Keratinocyte (primary cell): Measurements from ENCODE around the gene SLC39A9. TPM values are rescaled to one million over a fixed set of nuclear protein-coding genes. Genes with fewer than 3 reads are reported as not detected.

Experiments used
- DNase-seq: peaks from one replicate; pipeline ENCODE4 v3.0.0-alpha.2; 2011; ENCODE audit warnings: low read depth, missing footprints, low spot score
- FAIRE-seq: peaks from 2 replicates; lab custom pipeline; 2011; peaks lifted over from hg19 to GRCh38; lab: Jason Lieb, UNC
- H2AFZ ChIP-seq: 2 replicates; pipeline ENCODE4 v1.6.0; 2012; ENCODE audit warnings: low read length, control low read depth, inconsistent platforms; ENCODE audit not compliant: control insufficient read depth
- H3K27ac ChIP-seq: 2 replicates; pipeline ENCODE4 v1.5.1; 2011; ENCODE audit warnings: low read length; ENCODE audit not compliant: control insufficient read depth, insufficient read depth
- H3K27me3 ChIP-seq: 3 replicates; pipeline ENCODE4 v1.6.0; 2011; ENCODE audit warnings: low read length; ENCODE audit not compliant: control insufficient read depth, insufficient read depth; ENCODE audit errors: extremely low read depth
- H3K36me3 ChIP-seq, 2 experiments: 2 replicates in 1 of 2; 3 replicates in 1 of 2; pipeline ENCODE4 v1.5.1; 2011; ENCODE audit warnings: low read length in 2 of 2, mild to moderate bottlenecking in 1 of 2; ENCODE audit not compliant: control insufficient read depth in 2 of 2, insufficient read depth in 2 of 2; ENCODE audit errors: extremely low read depth in 1 of 2
- H3K4me1 ChIP-seq: 3 replicates; pipeline ENCODE4 v1.5.1; 2011; ENCODE audit warnings: low read length; ENCODE audit not compliant: control insufficient read depth, insufficient read depth; ENCODE audit errors: extremely low read depth
- H3K4me2 ChIP-seq: 3 replicates; pipeline ENCODE4 v1.6.0; 2011; ENCODE audit warnings: low read depth, low read length; ENCODE audit not compliant: control insufficient read depth, insufficient read depth; ENCODE audit errors: extremely low read depth
- H3K4me3 ChIP-seq, 3 experiments: fragments of 200-600 bp in 1 of 3; sonication (generic) in 1 of 3; 2 replicates in 2 of 3; 3 replicates in 1 of 3; pipeline ENCODE4 v1.5.1; 2011 to 2016; ENCODE audit warnings: low read length in 3 of 3, mild to moderate bottlenecking in 3 of 3, control low read depth in 2 of 3, inconsistent platforms in 1 of 3, low read depth in 1 of 3, mixed read lengths in 1 of 3, mixed run types in 1 of 3, moderate library complexity in 1 of 3; ENCODE audit not compliant: control insufficient read depth in 2 of 3, insufficient read depth in 2 of 3; ENCODE audit errors: extremely low read depth in 1 of 3
- H3K79me2 ChIP-seq: 2 replicates; pipeline ENCODE4 v1.6.0; 2012; ENCODE audit warnings: low read length; ENCODE audit not compliant: control insufficient read depth, insufficient read depth
- H3K9ac ChIP-seq: 3 replicates; pipeline ENCODE4 v1.6.0; 2011; ENCODE audit warnings: low read length; ENCODE audit not compliant: control insufficient read depth, insufficient read depth; ENCODE audit errors: extremely low read depth
- H3K9me1 ChIP-seq: 3 replicates; pipeline ENCODE4 v1.6.0; 2011; ENCODE audit warnings: low read length; ENCODE audit not compliant: control insufficient read depth, insufficient read depth; ENCODE audit errors: extremely low read depth
- H3K9me3 ChIP-seq: 2 replicates; pipeline ENCODE4 v1.5.1; 2012; ENCODE audit warnings: low read depth, low read length; ENCODE audit not compliant: control insufficient read depth
- H4K20me1 ChIP-seq: 3 replicates; pipeline ENCODE4 v1.6.0; 2011; ENCODE audit warnings: low read length; ENCODE audit not compliant: control insufficient read depth, insufficient read depth; ENCODE audit errors: extremely low read depth
- CTCF ChIP-seq, 3 experiments: IDR thresholded peaks in 1 of 3; conservative IDR thresholded peaks in 1 of 3; optimal IDR thresholded peaks in 1 of 3; 2 replicates in 2 of 3; 3 replicates in 1 of 3; pipeline versions ENCODE3 to v1.5.1; 2011; ENCODE audit warnings: low read length in 3 of 3, mild to moderate bottlenecking in 3 of 3, moderate library complexity in 2 of 3, control low read depth in 1 of 3, inconsistent platforms in 1 of 3; ENCODE audit not compliant: insufficient read depth in 2 of 3; ENCODE audit errors: extremely low read depth in 1 of 3
- EZH2 ChIP-seq: IDR thresholded peaks from one replicate; pipeline ENCODE4 v1.6.1; 2012; ENCODE audit warnings: inconsistent platforms, mild to moderate bottlenecking, low read length, moderate library complexity
- dilution Hi-C: fragments of 300-500 bp; cut with MboI; formaldehyde crosslinking; loops from one replicate; pipeline ENCODE4 v1.7.0; 2020; ENCODE audit warnings: low sequenced_read_pairs; ENCODE audit not compliant: extremely low pct_ligation_motif_present
- polyA plus RNA-seq, 5 experiments: library from polyadenylated mRNA; depleted of rRNA in 3 of 5; stranded (reverse) in 3 of 5; stranded (forward) in 1 of 5; unstranded in 1 of 5; fragments of >200 nt; gene quantifications; 1 replicate in 1 of 5; 2 replicates in 3 of 5; 3 replicates in 1 of 5; pipeline versions ENCODE4 v1.2.1 to v1.2.3, GENCODE V29; 2011 to 2012; ENCODE audit warnings: missing spikeins in 2 of 5, low read depth in 1 of 5, low replicate concordance in 1 of 5

SLC39A9 gene
- polyA plus RNA-seq, 1 donor (not counting 4 experiments of a cell fraction or from before 2014, with no cell fraction given) = 58.8 TPM

GRCh38 chr14:69405762-69406161 is 7.3 kb downstream of the SLC39A9 start:
- Histone ChIP-seq H2AFZ (no peak overlapping the region), H3K9me1 (no peaks in the 10 kb centered on the region), H3K36me3 (no peaks in the 10 kb centered on the region), H4K20me1 (peaks cover 2% of the 10 kb centered on the region), H3K4me1 (peaks cover 4% of the 10 kb centered on the region), H3K4me3 (no peak overlapping the region), H3K4me2 (no peak overlapping the region), H3K79me2 (peaks cover 77% of the 10 kb centered on the region), H3K27me3 (no peaks in the 10 kb centered on the region), H3K27ac (no peak overlapping the region), H3K9ac (no peak overlapping the region), H3K9me3 (no peaks in the 10 kb centered on the region)
- TF ChIP-seq EZH2 (no peak), CTCF (optimal IDR thresholded peaks at IDR 0.05 in 1 of 3, IDR thresholded peaks at IDR 0.05 in 1 of 3, conservative IDR thresholded peaks at IDR 0.05 in 1 of 3; ENCODE audit: extremely low read depth in 1 of 3, insufficient read depth in 2 of 3, low read length in 3 of 3) (no peak)
- no peak for DNase-seq
- dilution Hi-C loops = no loop called here
- FAIRE-seq = no peak

GRCh38 chr14:69408331-69408960 is 10.0 kb downstream of the SLC39A9 start:
- DNase-seq = no peak
- Histone ChIP-seq H3K27ac (no peak overlapping the region), H3K9me1 (no peaks in the 10 kb centered on the region), H3K27me3 (no peaks in the 10 kb centered on the region), H3K36me3 (no peaks in the 10 kb centered on the region), H3K9me3 (no peaks in the 10 kb centered on the region), H3K9ac (no peak overlapping the region), H2AFZ (no peak overlapping the region), H3K4me3 (no peak overlapping the region), H3K79me2 (peaks cover 63% of the 10 kb centered on the region), H3K4me1 (no peaks in the 10 kb centered on the region), H4K20me1 (peaks cover 2% of the 10 kb centered on the region), H3K4me2 (no peak overlapping the region)
- no peak for FAIRE-seq
- dilution Hi-C loops = no loop called here
- TF ChIP-seq CTCF (optimal IDR thresholded peaks at IDR 0.05 in 1 of 3, IDR thresholded peaks at IDR 0.05 in 1 of 3, conservative IDR thresholded peaks at IDR 0.05 in 1 of 3; ENCODE audit: extremely low read depth in 1 of 3, insufficient read depth in 2 of 3, low read length in 3 of 3) = no peak
- no peak for TF ChIP-seq EZH2
